ENCODE data around the gene GLIS1.

DNA sequence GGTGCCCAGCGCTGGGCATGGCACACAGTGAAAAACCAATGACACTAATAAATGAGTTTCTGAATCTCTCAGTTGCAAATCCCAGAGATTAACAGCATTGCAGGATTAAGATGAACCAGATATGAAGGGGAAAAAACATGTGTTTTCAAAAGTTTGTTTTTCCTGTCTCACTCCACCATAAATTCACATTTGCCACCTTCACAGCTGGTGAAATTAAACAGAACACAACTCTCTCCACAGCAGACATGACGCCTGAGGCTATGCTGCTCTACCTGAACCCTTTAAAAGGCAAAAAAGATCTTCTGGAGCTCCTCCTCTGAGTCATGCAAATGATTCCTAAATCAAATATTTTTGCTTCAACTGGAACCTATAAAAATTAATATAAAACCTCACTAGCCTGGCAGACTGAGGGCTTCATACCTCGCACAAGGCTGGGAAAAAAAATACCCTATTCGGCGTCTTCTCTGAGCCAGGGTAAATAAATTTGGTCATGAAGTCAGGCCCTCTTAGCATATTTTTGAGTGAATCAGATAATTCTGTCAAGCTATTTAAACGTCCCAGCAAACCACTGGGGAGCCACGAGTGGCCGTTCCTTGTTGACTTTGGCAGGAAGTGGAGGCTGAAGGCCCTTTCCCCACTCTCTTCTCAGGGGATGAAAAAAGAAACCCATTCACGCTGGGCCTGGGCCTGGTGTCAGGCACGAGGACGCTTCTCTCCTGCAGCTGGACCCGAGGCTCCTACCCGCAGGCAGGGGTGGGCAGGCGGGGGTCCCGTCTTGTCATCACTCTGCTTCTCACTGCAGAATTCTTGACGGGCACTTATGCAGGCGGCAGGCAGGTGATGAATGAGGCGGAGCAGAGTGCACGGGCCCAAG is 226.8 kb downstream of the GLIS1 start:
- no peak for TF ChIP-seq POLR2A (IDR thresholded peaks at IDR 0.05)
- TF ChIP-seq, protein P1, sequence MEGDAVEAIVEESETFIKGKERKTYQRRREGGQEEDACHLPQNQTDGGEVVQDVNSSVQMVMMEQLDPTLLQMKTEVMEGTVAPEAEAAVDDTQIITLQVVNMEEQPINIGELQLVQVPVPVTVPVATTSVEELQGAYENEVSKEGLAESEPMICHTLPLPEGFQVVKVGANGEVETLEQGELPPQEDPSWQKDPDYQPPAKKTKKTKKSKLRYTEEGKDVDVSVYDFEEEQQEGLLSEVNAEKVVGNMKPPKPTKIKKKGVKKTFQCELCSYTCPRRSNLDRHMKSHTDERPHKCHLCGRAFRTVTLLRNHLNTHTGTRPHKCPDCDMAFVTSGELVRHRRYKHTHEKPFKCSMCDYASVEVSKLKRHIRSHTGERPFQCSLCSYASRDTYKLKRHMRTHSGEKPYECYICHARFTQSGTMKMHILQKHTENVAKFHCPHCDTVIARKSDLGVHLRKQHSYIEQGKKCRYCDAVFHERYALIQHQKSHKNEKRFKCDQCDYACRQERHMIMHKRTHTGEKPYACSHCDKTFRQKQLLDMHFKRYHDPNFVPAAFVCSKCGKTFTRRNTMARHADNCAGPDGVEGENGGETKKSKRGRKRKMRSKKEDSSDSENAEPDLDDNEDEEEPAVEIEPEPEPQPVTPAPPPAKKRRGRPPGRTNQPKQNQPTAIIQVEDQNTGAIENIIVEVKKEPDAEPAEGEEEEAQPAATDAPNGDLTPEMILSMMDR (IDR thresholded peaks at IDR 0.05): no peak
- no peak for TF ChIP-seq EP300 (IDR thresholded peaks at IDR 0.05)

Data from ovary (tissue), 3 donors.